BLaER1 (cell line): ENCODE results near the gene RAX.
A peak's percentile ranks its signal among the peaks of the same experiment; 100 is the strongest.

Experiments used
- H3K27ac ChIP-seq: shearing (Covaris generic); formaldehyde crosslinking; 2 replicates; pipeline ENCODE4 v1.8.1; 2022
- H3K27me3 ChIP-seq: shearing (Covaris generic); formaldehyde crosslinking; 2 replicates; pipeline ENCODE4 v1.8.1; 2022
- H3K36me3 ChIP-seq: shearing (Covaris generic); formaldehyde crosslinking; 2 replicates; pipeline ENCODE4 v1.8.1; 2022
- H3K4me1 ChIP-seq: shearing (Covaris generic); formaldehyde crosslinking; 2 replicates; pipeline ENCODE4 v1.8.1; 2022
- H3K4me2 ChIP-seq: shearing (Covaris generic); formaldehyde crosslinking; 2 replicates; pipeline ENCODE4 v1.8.1; 2022
- H3K4me3 ChIP-seq: shearing (Covaris generic); formaldehyde crosslinking; 2 replicates; pipeline ENCODE4 v1.8.1; 2022
- H3K9ac ChIP-seq: shearing (Covaris generic); formaldehyde crosslinking; 2 replicates; pipeline ENCODE4 v1.8.1; 2022
- H3K9me3 ChIP-seq: shearing (Covaris generic); formaldehyde crosslinking; 2 replicates; pipeline ENCODE4 v1.8.1; 2022
- H4K20me1 ChIP-seq: shearing (Covaris generic); formaldehyde crosslinking; 2 replicates; pipeline ENCODE4 v1.8.1; 2022
- Cebpa-rat ChIP-seq: shearing (Covaris generic); IDR thresholded peaks from 2 replicates; pipeline ENCODE4 v1.8.1; 2022

RAX gene

DNA sequence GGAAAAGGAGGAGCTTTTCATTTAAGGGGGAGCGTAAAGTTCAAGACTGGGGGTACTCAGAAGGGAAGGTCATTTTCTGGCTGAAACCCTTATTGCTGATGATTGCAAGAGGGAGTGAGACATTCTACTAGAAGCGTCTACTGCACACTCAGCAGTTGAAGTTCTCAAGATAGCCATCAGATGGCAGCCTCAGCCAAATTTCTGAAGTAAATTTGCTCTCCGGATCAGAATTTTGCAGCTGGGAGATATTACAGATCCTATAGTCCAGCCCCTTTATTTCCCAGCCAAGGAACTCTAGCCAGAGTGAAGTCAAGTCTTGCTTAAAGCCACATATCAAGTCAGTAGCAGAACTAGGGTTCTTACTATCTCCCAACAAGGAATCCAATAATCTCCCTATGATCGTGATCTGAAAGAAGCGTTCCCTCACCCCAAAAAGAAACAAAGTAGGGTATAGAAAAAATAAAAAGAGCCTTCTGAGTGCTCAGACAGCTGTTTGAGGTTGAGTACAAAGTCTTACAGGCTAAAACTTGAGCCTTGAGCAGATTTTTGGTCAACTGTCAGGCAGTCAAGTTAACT lies 24.0 kb downstream of the RAX start:
- H3K36me3 ChIP-seq = no peaks in the 10 kb centered on the region
- H3K27me3 ChIP-seq = no peaks in the 10 kb centered on the region
- no peaks in the 10 kb centered on the region for H3K4me1 ChIP-seq
- no peak overlapping the region for H3K4me3 ChIP-seq
- no peak for TF ChIP-seq Cebpa-rat
- H3K27ac ChIP-seq = no peak overlapping the region
- H3K4me2 ChIP-seq = no peak overlapping the region
- no peak overlapping the region for H3K9ac ChIP-seq
- H3K9me3 ChIP-seq = no peaks in the 10 kb centered on the region
- H4K20me1 ChIP-seq = no peaks in the 10 kb centered on the region

DNA sequence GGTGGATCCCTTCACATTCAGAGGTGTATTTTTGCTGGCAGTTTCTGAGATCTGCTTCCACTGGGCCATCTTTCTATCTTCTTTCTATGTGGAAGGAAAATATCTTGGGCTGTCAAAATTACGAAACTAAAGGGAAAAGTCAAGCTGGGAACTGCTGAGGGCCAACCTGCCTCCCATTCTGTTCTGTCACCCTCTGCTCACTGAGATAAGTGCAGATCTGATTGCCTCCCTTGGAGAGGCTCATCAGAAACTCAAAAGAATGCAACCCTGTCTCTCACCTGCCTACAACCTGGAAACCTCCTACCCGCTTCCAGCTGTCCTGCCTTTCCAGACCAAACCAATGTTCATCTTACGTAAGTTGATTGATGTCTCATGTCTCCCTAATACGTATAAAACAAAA lies 26.5 kb downstream of the RAX start:
- no peaks in the 10 kb centered on the region for H3K4me1 ChIP-seq
- H3K27ac ChIP-seq = no peak overlapping the region
- no peak overlapping the region for H3K9ac ChIP-seq
- no peaks in the 10 kb centered on the region for H3K27me3 ChIP-seq
- no peak for TF ChIP-seq Cebpa-rat
- no peaks in the 10 kb centered on the region for H3K9me3 ChIP-seq
- no peak overlapping the region for H3K4me3 ChIP-seq
- H3K4me2 ChIP-seq = no peak overlapping the region
- H4K20me1 ChIP-seq = no peaks in the 10 kb centered on the region
- no peaks in the 10 kb centered on the region for H3K36me3 ChIP-seq

DNA sequence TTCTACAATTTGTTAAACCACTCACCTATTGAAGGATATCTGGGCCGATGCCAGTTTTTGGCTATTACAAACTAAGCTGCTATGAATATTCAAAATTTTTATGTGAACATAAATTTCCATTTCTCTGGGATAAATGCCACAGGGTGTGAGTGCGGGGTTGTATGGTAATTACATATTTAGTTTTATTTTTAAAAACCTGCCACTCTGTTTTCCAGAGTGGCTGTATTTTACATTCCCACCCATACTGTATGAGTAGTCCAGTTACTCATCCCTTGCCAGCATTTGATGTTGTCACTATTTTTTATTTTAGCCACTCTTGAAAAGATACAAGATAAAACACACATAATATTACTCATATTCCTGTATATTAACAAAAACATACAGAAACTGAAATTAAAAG lies 30.3 kb downstream of the RAX start:
- Histone ChIP-seq H3K27ac (no peak overlapping the region), H3K9ac (no peak overlapping the region), H3K36me3 (no peaks in the 10 kb centered on the region), H3K4me1 (no peaks in the 10 kb centered on the region), H3K27me3 (no peaks in the 10 kb centered on the region), H3K4me2 (no peak overlapping the region), H4K20me1 (no peaks in the 10 kb centered on the region), H3K4me3 (no peak overlapping the region), H3K9me3 (no peaks in the 10 kb centered on the region)
- no peak for TF ChIP-seq Cebpa-rat

DNA sequence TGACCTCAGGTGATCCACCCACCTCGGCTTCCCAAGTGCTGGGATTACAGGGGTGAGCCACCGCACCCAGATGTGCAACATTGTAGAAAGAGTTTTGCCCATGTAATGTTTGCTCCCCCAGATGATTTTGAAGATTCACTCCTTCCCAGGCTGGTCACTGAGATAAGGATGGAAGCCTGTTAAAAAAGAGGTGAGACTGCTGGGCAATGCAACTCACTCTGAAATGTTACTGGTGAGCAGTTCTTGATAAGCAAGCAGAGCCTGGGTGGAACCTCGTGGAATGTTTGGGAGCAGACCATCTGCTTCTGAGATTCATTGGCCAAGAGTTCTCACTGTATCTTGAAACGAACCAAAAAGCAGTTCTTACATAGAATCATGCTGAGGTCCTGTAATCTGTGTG lies 33.6 kb downstream of the RAX start:
- H3K27ac ChIP-seq = no peak overlapping the region
- no peaks in the 10 kb centered on the region for H3K4me1 ChIP-seq
- no peak overlapping the region for H3K9ac ChIP-seq
- no peaks in the 10 kb centered on the region for H3K27me3 ChIP-seq
- no peak for TF ChIP-seq Cebpa-rat
- no peak overlapping the region for H3K4me2 ChIP-seq
- no peaks in the 10 kb centered on the region for H3K9me3 ChIP-seq
- no peak overlapping the region for H3K4me3 ChIP-seq
- no peaks in the 10 kb centered on the region for H3K36me3 ChIP-seq
- H4K20me1 ChIP-seq = no peaks in the 10 kb centered on the region

DNA sequence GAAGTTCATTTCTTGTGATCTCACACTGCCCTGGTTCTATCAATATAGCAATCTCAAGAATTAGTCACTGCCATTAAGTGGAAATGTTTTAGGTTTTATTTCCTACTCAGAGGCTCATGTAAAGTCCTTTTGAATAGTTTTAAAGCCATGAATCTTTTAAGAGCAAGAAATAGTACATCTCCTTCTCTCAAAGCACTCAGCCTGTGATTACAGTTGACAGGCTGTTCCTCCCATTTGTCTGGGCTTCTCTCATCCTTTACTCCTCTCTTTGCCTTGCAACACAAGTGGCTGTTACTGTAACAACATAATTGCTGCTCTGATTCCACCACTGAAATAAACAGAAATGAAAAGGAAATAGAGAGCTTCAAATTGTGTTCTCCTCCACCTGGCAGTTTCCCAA lies 34.9 kb downstream of the RAX start:
- no peaks in the 10 kb centered on the region for H3K4me1 ChIP-seq
- no peak overlapping the region for H3K27ac ChIP-seq
- no peak overlapping the region for H3K4me3 ChIP-seq
- H4K20me1 ChIP-seq = no peaks in the 10 kb centered on the region
- H3K9ac ChIP-seq = no peak overlapping the region
- TF ChIP-seq Cebpa-rat = no peak
- H3K4me2 ChIP-seq = no peak overlapping the region
- no peaks in the 10 kb centered on the region for H3K9me3 ChIP-seq
- H3K27me3 ChIP-seq = no peaks in the 10 kb centered on the region
- H3K36me3 ChIP-seq = no peaks in the 10 kb centered on the region

DNA sequence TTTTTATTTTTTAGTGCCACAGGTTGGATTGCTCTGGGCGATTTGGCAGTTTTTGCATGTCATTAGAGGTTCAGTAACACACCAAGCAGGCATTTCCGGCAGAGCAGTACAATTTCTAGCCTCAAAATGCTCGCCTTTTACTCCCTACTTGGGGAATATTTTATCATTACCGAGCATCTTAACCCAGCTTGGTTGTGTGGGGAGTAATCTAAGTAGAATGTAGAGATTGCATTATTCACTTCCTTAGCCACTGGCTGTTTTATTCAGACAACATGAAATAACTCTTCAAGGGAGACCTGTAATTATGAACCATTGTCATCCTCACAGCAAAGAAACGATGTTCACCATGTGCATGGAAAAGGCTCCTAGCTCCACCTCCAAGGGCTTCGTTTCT lies 40.2 kb downstream of the RAX start:
- TF ChIP-seq Cebpa-rat = no peak
- no peak overlapping the region for H3K4me2 ChIP-seq
- no peak overlapping the region for H3K27ac ChIP-seq

DNA sequence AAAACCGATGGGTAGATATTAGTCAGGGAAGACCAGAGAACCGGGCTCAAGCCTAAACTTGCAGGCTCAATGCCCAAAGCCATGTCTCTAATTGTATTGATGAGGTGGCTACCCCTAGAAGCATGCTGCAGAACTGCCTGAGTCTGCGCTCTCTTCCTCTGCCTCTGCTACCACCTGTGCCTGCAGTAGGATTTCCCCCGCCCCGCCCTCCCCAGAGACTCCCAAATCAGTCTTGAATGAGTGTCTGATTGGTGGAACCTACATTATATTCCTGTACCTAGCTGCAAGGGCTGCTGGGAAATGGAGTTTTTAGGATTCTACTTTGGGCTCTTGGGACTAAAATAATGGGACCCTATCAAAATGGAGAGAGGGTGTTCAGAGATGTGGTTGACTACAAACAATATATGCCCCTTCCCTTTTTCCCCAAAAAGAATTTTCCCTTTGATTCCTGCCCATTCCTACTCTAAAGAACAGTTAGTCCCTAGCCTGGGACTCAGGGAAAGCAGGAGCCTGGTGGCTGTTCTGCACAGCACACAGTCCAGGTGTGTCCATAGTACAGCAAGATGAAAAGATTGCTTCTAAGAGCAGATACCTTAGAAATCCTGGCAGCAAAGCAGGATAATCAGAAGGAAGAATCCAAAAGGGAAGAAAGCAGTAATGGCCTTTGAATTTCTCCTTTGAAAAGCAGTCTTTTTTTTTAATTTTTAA lies 40.8 kb downstream of the RAX start:
- H3K4me2 ChIP-seq = no peak overlapping the region
- no peak overlapping the region for H3K4me3 ChIP-seq
- H3K27me3 ChIP-seq = no peaks in the 10 kb centered on the region
- no peak for TF ChIP-seq Cebpa-rat
- H3K27ac ChIP-seq = no peak overlapping the region
- H3K9ac ChIP-seq = no peak overlapping the region
- H3K4me1 ChIP-seq = peaks cover 14% of the 10 kb centered on the region
- H4K20me1 ChIP-seq = no peaks in the 10 kb centered on the region
- no peaks in the 10 kb centered on the region for H3K9me3 ChIP-seq
- no peaks in the 10 kb centered on the region for H3K36me3 ChIP-seq

More for the DNA sequence above, 40.2 kb downstream of the RAX start:
- H3K4me1 ChIP-seq = peaks cover 14% of the 10 kb centered on the region
- no peaks in the 10 kb centered on the region for H4K20me1 ChIP-seq
- no peaks in the 10 kb centered on the region for H3K36me3 ChIP-seq
- no peaks in the 10 kb centered on the region for H3K9me3 ChIP-seq
- H3K4me3 ChIP-seq = no peak overlapping the region
- no peak overlapping the region for H3K9ac ChIP-seq
- no peaks in the 10 kb centered on the region for H3K27me3 ChIP-seq

DNA sequence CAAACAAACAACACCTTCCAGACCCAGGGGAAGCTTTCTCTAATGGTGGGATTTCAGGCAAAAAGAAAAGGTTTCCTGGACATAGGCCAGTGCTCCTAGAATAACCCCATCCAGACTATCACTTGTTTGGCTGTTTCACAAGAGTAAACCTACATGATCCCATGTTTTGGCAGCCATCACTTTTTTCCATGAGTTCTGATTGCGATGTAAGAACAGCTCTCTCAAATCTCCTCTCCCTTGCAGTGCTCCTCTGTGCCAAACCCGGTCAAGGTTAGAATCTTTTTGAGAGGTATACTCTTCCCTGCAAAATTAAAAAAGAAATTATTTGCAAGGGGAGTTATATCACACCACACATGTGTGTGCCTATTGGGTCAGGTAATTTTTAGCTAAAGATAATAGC lies 41.4 kb downstream of the RAX start:
- Histone ChIP-seq H3K27ac (no peak overlapping the region), H3K9me3 (no peaks in the 10 kb centered on the region)
- no peak for TF ChIP-seq Cebpa-rat

DNA sequence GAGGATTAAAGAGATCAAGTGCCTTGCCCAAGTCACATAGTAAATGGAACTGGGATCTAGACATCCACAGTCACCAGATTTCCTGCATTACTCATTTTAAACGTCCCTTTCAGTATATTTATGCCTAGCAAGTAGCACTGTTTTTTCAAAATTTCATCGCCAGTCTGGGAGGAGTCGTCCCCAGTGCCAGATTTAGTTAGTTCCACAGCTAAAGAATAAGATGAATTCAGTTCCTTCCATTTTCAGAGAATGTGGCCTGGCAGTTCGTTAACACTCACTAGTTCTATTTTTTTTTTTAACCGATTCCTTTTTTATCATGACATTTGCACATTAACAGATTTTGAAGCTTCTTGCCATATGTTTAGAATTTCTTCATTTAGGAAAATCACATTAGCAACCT lies 42.1 kb downstream of the RAX start:
- no peak overlapping the region for H3K27ac ChIP-seq
- no peaks in the 10 kb centered on the region for H3K27me3 ChIP-seq
- H3K9me3 ChIP-seq = no peaks in the 10 kb centered on the region
- H4K20me1 ChIP-seq = no peaks in the 10 kb centered on the region
- no peak overlapping the region for H3K4me3 ChIP-seq
- H3K4me1 ChIP-seq = peaks cover 14% of the 10 kb centered on the region
- H3K4me2 ChIP-seq = no peak overlapping the region
- no peak overlapping the region for H3K9ac ChIP-seq
- no peak for TF ChIP-seq Cebpa-rat
- H3K36me3 ChIP-seq = no peaks in the 10 kb centered on the region

More for the DNA sequence above, 41.4 kb downstream of the RAX start:
- Histone ChIP-seq H4K20me1 (no peaks in the 10 kb centered on the region), H3K4me1 (peaks cover 14% of the 10 kb centered on the region), H3K4me2 (no peak overlapping the region), H3K27me3 (no peaks in the 10 kb centered on the region), H3K9ac (no peak overlapping the region), H3K36me3 (no peaks in the 10 kb centered on the region), H3K4me3 (no peak overlapping the region)

DNA sequence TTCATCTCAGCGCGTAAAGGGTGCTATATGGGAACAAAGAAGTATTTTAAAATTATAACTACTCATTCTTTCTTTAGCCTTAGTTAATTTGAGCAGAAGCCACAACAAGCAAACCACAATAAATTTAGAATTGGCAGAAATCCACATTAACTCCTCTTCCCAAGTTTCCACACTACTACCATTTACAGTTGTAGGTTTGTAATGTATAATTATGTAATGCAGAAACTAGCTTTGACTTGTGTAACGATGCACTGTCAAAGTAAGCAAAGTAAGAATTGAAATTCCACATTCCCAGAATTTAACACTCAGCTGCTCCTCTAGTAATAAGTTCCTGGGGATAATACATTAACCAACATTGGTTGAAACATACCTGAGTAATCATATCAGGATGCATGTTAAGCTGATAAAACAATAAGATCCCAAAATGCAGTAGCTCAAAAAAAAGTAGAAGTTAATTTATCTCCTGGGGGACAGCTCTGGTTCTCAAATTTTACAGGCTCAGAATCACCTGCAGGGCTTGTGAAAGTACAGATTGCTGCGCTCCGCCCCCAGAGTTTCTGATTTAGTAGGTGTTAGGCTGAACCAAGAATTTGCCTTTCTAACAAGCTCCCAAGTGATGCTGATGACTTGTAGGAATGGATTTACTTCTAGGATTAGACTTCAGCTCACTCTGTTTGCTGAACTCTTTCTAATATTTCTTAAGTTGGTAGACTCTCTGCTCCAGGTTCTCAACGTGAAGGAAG lies 43.4 kb downstream of the RAX start:
- Histone ChIP-seq H3K27ac (no peak overlapping the region), H3K4me3 (no peak overlapping the region), H3K4me1 (peaks cover 14% of the 10 kb centered on the region), H3K9me3 (no peaks in the 10 kb centered on the region), H4K20me1 (no peaks in the 10 kb centered on the region), H3K4me2 (peak overlapping the region; percentile 33; the same call in 1 of the 2 replicates), H3K36me3 (no peaks in the 10 kb centered on the region), H3K27me3 (no peaks in the 10 kb centered on the region), H3K9ac (no peak overlapping the region)
- TF ChIP-seq Cebpa-rat = no peak
